Activated T-cell treated with anti-CD3 and anti-CD28 coated beads for 48 hours (primary cell): ENCODE measurements around the gene PRRT1B.
"Not testable (repeated sequence)": the region's sequence is repeated elsewhere in the genome, so short reads cannot be mapped to it uniquely, and the experiment has no call there.

ENCODE experiments used
- DNase-seq: peaks from one replicate; pipeline ENCODE4 v3.0.0-alpha.2; 2020; ENCODE audit warnings: low read depth

The PRRT1B gene

GRCh38 chr9:131545003-131545785 is at the start of gene PRRT1B:
Gene PRRT1B, plus strand, starts transcription at chr9:131545523. Its CDS starts 93 bp downstream, at chr9:131545616.
- DNase-seq: no peak

GRCh38 chr9:131495785-131496184 is 49.5 kb upstream of the PRRT1B start:
- no peak for DNase-seq

- no peak for DNase-seq
Observed at GRCh38 chr9:131496844-131497405, 48.4 kb upstream of the PRRT1B start.

- no peak for DNase-seq
Observed at GRCh38 chr9:131499254-131499767, 46.0 kb upstream of the PRRT1B start.

- DNase-seq: peak; percentile 62
Observed at GRCh38 chr9:131500377-131500776, 44.9 kb upstream of the PRRT1B start.

GRCh38 chr9:131500939-131501541 is 44.3 kb upstream of the PRRT1B start:
- DNase-seq: peak; percentile 56

- peak; percentile 89 for DNase-seq
Observed at GRCh38 chr9:131502781-131503625, 42.3 kb upstream of the PRRT1B start, which contains the start of gene POMT1. Gene POMT1, plus strand, starts transcription at chr9:131502918. Its CDS starts 1,301 bp downstream, at chr9:131504219.

GRCh38 chr9:131503626-131504465 is 41.5 kb upstream of the PRRT1B start:
- peak; percentile 76 for DNase-seq

GRCh38 chr9:131505012-131505411 is 40.3 kb upstream of the PRRT1B start:
- DNase-seq: no peak

GRCh38 chr9:131511416-131511815 is 33.9 kb upstream of the PRRT1B start:
- no peak for DNase-seq

- DNase-seq: no peak
Observed at GRCh38 chr9:131511880-131512279, 33.4 kb upstream of the PRRT1B start.

GRCh38 chr9:131513177-131513576 is 32.1 kb upstream of the PRRT1B start:
- DNase-seq: no peak

- not testable (repeated sequence) for DNase-seq
Observed at GRCh38 chr9:131515559-131516031, 29.7 kb upstream of the PRRT1B start.

- DNase-seq: no peak
Observed at GRCh38 chr9:131516100-131516499, 29.2 kb upstream of the PRRT1B start.

- no peak for DNase-seq
Observed at GRCh38 chr9:131516930-131517329, 28.4 kb upstream of the PRRT1B start.

- DNase-seq: no peak
Observed at GRCh38 chr9:131517761-131518190, 27.5 kb upstream of the PRRT1B start.

- DNase-seq: no peak
Observed at GRCh38 chr9:131518553-131518952, 26.8 kb upstream of the PRRT1B start.

GRCh38 chr9:131520503-131520902 is 24.8 kb upstream of the PRRT1B start:
- DNase-seq: no peak

- no peak for DNase-seq
Observed at GRCh38 chr9:131521203-131521602, 24.1 kb upstream of the PRRT1B start.

- DNase-seq: no peak
Observed at GRCh38 chr9:131521822-131522221, 23.5 kb upstream of the PRRT1B start.
